GM21515 (cell line): Measurements from ENCODE around the gene HNRNPUL1.

ENCODE experiments used
- ATAC-seq: cut with Tn5 transposase; IDR thresholded peaks from one replicate; pipeline ENCODE4 v1.9.1; 2021; ENCODE audit not compliant: unreplicated experiment

The HNRNPUL1 gene

GRCh38 chr19:41351339-41352245 is 87.4 kb downstream of the HNRNPUL1 start:
- peak; percentile 34 for ATAC-seq

- ATAC-seq: no peak
Observed at GRCh38 chr19:41352279-41352608, 88.1 kb downstream of the HNRNPUL1 start.

GRCh38 chr19:41352609-41353465 is 88.7 kb downstream of the HNRNPUL1 start:
- ATAC-seq: no peak

- peak; percentile 42 for ATAC-seq
Observed at GRCh38 chr19:41353466-41354342, 89.5 kb downstream of the HNRNPUL1 start, which contains the start of gene TGFB1. TGFB1 (minus strand) TSS chr19:41353922; CDS start chr19:41353044, 878 bp downstream.

DNA sequence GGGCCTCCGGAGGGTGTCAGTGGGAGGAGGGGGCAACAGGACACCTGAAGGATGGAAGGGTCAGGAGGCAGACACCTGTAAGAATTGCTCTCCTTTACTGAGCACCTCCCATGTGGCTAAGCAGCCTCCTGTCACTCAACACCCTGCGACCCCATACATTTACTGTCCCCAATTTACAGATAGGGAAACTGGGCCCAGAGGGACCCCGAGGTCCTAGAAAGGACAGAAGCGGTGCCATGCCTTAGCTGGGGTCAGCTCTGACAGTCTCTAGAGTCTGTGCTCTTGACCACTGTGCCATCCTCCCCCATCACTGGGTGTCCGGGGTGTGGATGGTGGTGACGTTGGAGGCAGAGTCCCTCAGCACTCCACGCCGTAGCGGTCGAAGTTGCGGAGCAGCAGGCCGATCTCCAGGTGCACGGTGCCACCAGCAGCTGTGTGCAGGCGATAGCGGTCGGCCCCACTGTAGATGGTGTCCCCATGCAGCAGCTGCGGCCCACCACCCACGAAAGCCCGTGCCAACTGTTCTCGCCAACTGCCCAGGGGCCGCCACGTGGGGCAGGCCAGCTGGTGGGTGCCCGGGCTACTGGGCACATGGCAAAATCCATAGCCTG is 90.3 kb downstream of the HNRNPUL1 start:
- ATAC-seq: peak; percentile 1

GRCh38 chr19:41355035-41355434 is 90.9 kb downstream of the HNRNPUL1 start:
- no peak for ATAC-seq

GRCh38 chr19:41355802-41356201 is 91.6 kb downstream of the HNRNPUL1 start:
- no peak for ATAC-seq

- ATAC-seq: no peak
Observed at GRCh38 chr19:41356984-41357739, 93.0 kb downstream of the HNRNPUL1 start.
